Muscle layer of colon (tissue), 2 donors: Measurements from ENCODE around the gene PLCH1.

Experiments used
- H3K27ac ChIP-seq: one replicate; pipeline ENCODE4 v1.7.0; 2013; ENCODE audit warnings: low read depth, mild to moderate bottlenecking, low read length, moderate library complexity
- H3K27me3 ChIP-seq, 2 donors: one replicate each; pipeline ENCODE4 v1.7.0; 2013; ENCODE audit warnings: low read length in 2 of 2, mild to moderate bottlenecking in 2 of 2; ENCODE audit not compliant: insufficient read depth in 2 of 2, control insufficient read depth in 1 of 2
- H3K36me3 ChIP-seq: one replicate; pipeline ENCODE4 v1.7.0; 2013; ENCODE audit warnings: mild to moderate bottlenecking, low read length; ENCODE audit not compliant: insufficient read depth
- H3K4me1 ChIP-seq: one replicate; pipeline ENCODE4 v1.7.0; 2013; ENCODE audit warnings: mild to moderate bottlenecking, low read length; ENCODE audit not compliant: insufficient read depth
- H3K4me3 ChIP-seq, 2 donors: one replicate each; pipeline ENCODE4 v1.7.0; 2013; ENCODE audit warnings: low read length in 2 of 2, low read depth in 1 of 2, mild to moderate bottlenecking in 1 of 2, moderate library complexity in 1 of 2
- H3K9ac ChIP-seq: one replicate; pipeline ENCODE4 v1.7.0; 2013; ENCODE audit warnings: low read length
- H3K9me3 ChIP-seq: one replicate; pipeline ENCODE4 v1.7.0; 2013; ENCODE audit warnings: mild to moderate bottlenecking, low read length
- donor health status: abdominal sarcoma.
- donor health status: Adenocarcinoma of cecum.

Gene PLCH1

DNA sequence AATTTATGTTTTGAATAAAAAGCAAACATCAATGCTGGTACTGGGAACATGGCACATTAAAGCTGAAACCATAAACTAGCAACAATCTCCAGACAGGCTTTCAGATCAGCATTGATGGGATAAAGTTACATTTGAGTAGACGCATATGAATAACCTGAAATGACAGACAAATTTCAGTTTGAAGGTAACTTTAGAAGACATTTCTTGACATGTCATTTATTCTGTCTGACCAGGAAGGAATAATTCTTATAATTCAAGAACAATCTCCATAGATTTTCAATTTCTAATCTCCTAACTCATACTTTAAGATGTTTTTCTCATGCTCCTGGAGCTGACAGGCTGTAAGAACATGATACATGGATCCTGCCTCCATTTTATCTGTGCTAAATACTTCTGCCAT is 69.8 kb downstream of the PLCH1 start:
- no peaks in the 10 kb centered on the region for H3K36me3 ChIP-seq
- H3K4me3 ChIP-seq: no peak overlapping the region
- no peaks in the 10 kb centered on the region for H3K4me1 ChIP-seq
- H3K27ac ChIP-seq: no peak overlapping the region
- no peaks in the 10 kb centered on the region for H3K9me3 ChIP-seq
- H3K9ac ChIP-seq: no peak overlapping the region
- no peaks in the 10 kb centered on the region for H3K27me3 ChIP-seq

DNA sequence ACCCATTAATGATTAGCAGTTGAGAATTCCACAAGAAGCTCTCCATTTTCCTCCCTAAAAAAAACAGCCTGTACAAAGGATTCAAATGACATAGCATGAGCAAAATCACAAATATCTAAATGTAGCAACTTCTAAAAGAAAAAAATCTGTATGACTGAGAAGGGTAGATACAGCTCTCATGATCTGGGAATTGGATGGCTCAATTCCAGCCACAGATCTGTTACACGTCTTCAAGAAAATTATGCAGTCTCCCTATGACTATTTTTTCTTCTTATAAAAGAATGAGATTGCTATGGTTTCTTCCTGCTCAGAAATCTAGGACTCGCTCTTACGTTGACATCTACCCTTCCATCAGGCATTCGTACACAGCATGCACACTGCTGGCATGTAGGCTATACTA is 71.5 kb downstream of the PLCH1 start:
- Histone ChIP-seq H3K27ac (no peak overlapping the region), H3K4me3 (no peak overlapping the region), H3K9ac (no peak overlapping the region), H3K4me1 (no peaks in the 10 kb centered on the region), H3K27me3 (no peaks in the 10 kb centered on the region), H3K9me3 (no peaks in the 10 kb centered on the region), H3K36me3 (no peaks in the 10 kb centered on the region)

DNA sequence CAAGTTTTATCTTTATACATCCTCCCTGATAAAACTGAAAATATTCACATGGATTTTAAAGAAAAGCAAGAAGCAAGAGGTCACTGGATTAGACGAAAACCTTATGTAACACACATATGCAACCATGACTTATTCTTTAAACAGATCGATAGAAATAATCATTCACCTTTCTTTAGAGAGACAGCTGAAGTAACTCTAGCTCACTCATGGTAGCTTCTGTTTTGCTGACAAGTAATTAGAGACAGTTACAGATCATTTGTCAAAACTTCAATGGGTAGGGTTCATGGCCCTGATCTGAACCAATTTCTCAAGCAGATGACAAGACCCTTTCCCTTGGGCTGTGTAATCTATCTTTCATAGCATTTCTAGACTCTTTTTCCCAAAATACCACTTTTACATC is 74.5 kb downstream of the PLCH1 start:
- H3K27ac ChIP-seq: no peak overlapping the region
- H3K4me1 ChIP-seq: peaks cover 2% of the 10 kb centered on the region
- H3K9ac ChIP-seq: no peak overlapping the region
- H3K9me3 ChIP-seq: no peaks in the 10 kb centered on the region
- no peaks in the 10 kb centered on the region for H3K36me3 ChIP-seq
- no peak overlapping the region for H3K4me3 ChIP-seq
- H3K27me3 ChIP-seq: no peaks in the 10 kb centered on the region

DNA sequence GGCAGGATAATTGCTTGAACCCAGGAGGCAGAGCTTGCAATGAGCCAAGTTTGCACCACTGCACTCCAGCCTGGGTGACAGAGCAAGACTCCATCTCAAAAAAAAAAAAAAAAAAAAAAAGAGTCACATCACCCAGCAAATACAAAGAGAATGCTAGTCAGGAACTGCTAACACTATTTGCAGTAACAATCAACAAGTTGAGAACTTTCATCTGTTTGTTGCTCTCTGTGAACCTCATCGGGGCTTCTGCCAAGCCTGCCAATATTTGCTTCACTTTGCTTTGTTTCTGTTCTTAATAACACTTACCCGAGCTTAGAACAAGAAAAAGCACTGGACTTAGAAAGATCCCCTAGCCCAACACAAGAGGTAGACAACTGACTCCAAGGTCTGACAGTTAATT is 76.9 kb downstream of the PLCH1 start:
- H3K9ac ChIP-seq: no peak overlapping the region
- H3K4me3 ChIP-seq: no peak overlapping the region
- H3K4me1 ChIP-seq: peaks cover 16% of the 10 kb centered on the region
- no peak overlapping the region for H3K27ac ChIP-seq
- H3K9me3 ChIP-seq: no peaks in the 10 kb centered on the region
- no peaks in the 10 kb centered on the region for H3K36me3 ChIP-seq
- no peaks in the 10 kb centered on the region for H3K27me3 ChIP-seq

DNA sequence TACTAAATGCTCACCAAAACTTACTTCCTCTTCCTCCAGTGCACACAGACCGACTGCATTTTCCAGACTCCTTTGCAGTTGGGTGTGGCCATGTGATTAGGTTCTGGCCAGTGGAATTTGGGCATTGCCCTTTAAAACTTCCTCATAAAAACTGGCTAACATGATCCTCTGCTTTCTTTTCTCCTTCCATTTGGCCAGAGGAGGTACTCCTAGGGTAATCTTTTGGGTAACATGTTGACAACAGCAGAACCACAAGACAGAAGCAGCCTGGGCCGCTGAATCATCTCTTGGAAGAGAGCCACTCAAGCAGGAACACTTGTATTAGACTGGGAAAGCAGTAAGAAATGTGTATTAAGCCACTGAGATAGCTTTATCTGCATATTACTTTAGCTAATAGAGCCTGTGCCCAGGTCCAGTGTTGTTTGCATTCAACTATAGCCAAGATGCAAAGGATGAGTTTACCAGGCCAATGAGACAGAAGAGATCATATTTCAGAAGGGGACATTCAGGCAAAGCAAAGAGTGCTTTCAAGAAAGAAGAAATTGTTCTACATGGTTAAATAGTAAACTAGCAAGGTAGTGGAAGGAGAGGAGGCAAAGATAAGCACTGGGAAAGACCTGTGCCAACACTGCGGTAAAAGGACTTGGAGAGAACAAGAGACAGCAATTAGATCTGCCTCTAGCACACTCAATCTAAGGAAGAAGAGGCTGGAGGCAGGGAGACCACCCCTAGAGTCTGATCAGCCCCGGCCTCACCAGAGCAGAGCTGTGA is 79.8 kb downstream of the PLCH1 start:
- Histone ChIP-seq H3K27ac (no peak overlapping the region), H3K36me3 (no peaks in the 10 kb centered on the region), H3K4me3 (no peak overlapping the region), H3K27me3 (no peaks in the 10 kb centered on the region), H3K9ac (no peak overlapping the region), H3K4me1 (peaks cover 16% of the 10 kb centered on the region), H3K9me3 (no peaks in the 10 kb centered on the region)

DNA sequence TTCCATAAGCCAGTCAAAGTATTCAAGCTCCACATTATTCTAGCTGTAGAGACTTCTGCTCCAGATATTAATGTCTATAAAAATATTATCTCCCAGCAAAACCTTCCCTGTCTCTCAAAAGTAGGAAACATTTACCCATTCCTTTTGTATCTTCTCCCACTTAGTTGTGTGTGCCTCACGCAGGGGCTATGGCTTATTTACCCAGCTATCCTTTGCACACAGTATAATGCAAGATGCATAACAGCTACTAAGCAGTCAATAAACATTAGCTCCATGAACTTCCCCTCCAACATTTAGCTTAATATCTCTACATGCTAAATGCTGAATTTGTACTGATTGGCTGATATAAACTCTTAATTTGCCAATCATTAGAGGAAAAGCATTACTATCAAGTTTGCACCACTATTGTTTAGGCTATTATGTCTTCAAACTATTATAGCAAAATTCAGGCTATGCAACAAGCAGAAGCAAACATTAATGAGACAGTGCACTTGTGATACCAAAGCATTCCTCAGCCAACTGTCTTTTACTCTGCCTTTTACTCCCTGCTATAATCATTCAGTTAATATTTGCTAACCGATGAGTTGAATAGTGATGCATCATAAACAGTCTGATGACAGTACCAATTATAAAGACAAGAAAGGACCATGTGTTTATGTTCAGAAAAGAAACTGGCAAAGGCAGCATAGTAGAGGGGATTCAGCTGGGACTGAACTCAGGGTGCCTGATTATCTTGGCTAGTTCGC is 81.2 kb downstream of the PLCH1 start:
- no peak overlapping the region for H3K9ac ChIP-seq
- H3K36me3 ChIP-seq: no peaks in the 10 kb centered on the region
- no peaks in the 10 kb centered on the region for H3K9me3 ChIP-seq
- no peaks in the 10 kb centered on the region for H3K27me3 ChIP-seq
- H3K4me3 ChIP-seq: no peak overlapping the region
- no peak overlapping the region for H3K27ac ChIP-seq
- peaks cover 16% of the 10 kb centered on the region for H3K4me1 ChIP-seq

DNA sequence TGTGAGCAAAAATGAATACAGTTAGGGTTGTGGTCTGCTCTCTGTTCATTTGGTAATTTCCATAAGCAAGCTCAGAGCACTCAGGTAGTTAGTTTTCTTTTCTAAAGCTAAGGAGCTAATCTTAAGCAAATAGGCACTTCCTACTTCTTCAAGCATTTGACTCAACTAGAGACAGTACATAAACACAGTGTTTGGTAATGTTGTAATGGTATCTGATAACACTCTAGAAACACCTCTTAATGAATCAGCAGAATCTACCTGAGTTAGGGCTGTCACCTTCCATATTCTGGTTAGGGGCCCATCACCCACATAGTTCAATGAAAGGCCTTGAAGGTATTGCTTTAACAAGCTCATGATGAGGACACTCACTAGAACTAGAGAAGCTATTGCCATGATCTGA is 83.1 kb downstream of the PLCH1 start:
- H3K9ac ChIP-seq: no peak overlapping the region
- no peak overlapping the region for H3K27ac ChIP-seq
- H3K36me3 ChIP-seq: no peaks in the 10 kb centered on the region
- no peaks in the 10 kb centered on the region for H3K27me3 ChIP-seq
- H3K4me1 ChIP-seq: peaks cover 16% of the 10 kb centered on the region
- H3K4me3 ChIP-seq: no peak overlapping the region
- no peaks in the 10 kb centered on the region for H3K9me3 ChIP-seq

DNA sequence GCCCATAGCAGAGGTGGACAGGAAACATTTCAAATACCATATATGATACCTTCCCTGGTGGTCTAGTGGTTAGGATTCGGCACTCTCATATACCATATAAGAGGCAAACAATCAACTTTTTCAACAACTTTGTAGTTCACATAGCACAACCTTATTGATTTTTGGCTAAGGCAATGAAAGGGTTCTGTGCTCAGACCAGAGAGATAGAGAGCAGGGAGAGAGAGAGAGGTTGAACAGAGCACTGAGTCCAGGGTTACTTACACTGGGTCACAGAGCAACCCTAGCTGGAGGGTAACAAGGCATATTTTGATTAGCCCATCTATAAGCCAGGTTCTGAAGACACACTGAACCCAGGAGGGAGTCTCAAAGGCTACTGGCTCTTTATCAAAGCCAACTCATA is 83.8 kb downstream of the PLCH1 start:
- Histone ChIP-seq H3K4me1 (peaks cover 16% of the 10 kb centered on the region), H3K9me3 (no peaks in the 10 kb centered on the region), H3K27me3 (no peaks in the 10 kb centered on the region), H3K36me3 (no peaks in the 10 kb centered on the region), H3K9ac (no peak overlapping the region), H3K27ac (no peak overlapping the region), H3K4me3 (no peak overlapping the region)

DNA sequence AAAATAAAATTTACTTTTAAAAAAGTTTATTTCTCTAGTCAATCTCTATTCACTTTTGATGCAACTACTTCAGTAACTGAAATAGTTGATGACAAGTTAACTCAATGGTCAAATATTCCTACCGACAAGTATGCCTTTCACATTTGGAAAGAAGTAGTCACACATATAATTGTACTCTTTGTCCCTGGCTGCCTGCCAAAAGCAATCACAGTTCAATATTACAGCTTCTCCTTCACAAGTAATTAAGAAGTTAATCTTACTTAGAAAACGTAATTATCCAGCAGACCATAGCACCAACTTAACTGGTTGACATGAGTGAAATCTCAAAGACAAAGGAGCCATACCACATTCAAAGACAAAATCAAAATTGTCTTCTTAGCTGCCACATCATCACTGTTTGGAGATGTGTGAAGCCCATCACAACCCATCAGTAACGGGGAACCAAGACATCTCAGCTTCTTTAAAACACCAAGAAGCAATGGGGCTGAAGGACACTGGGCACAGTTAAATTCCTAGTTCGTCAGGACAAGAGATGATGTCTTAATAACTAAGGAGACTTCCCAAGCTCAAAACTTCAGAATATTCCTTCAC is 86.1 kb downstream of the PLCH1 start:
- H3K4me3 ChIP-seq: no peak overlapping the region
- H3K27me3 ChIP-seq: no peaks in the 10 kb centered on the region
- H3K27ac ChIP-seq: no peak overlapping the region
- H3K9me3 ChIP-seq: no peaks in the 10 kb centered on the region
- no peak overlapping the region for H3K9ac ChIP-seq
- H3K36me3 ChIP-seq: no peaks in the 10 kb centered on the region
- H3K4me1 ChIP-seq: no peaks in the 10 kb centered on the region

DNA sequence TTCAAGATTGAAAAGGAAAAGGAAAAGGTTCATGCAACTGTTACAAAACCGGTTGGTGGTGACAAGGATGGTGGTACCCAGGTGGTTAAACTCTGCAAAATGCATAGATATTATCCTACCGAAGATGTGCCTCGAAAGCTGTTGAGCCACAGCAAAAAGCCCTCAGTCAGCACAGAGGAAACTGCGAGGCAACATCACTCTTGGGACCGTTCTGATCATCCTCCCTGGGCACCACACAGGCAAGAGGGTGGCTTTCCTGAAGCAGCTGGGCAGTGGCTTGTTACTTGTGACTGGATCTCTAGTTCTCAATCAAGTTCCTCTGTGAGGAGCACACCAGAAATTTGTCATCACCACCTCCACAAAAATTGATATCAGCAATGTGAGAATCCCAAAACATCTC is 86.9 kb downstream of the PLCH1 start:
- H3K27me3 ChIP-seq: no peaks in the 10 kb centered on the region
- no peak overlapping the region for H3K4me3 ChIP-seq
- no peak overlapping the region for H3K9ac ChIP-seq
- no peaks in the 10 kb centered on the region for H3K4me1 ChIP-seq
- no peak overlapping the region for H3K27ac ChIP-seq
- H3K9me3 ChIP-seq: no peaks in the 10 kb centered on the region
- no peaks in the 10 kb centered on the region for H3K36me3 ChIP-seq

DNA sequence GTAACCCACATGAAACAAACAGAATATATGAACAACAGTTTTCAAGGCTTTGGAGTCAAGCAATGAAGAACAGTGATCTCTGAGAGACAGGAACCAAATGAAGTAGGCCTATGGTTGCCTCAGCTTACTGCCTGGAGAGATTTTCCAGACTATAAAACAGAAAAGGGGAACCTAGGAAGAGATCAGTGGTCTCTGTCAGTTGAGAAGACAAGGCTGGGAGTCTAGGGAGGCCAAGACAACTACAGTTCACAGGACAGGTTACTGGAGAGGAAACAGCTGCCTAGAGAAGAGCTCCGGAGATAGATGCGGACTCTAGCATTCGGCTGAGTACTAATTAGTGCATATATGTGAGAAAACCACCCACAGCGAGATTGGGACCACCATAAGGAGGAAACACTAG is 87.7 kb downstream of the PLCH1 start:
- Histone ChIP-seq H3K27ac (no peak overlapping the region), H3K9me3 (no peaks in the 10 kb centered on the region), H3K27me3 (no peaks in the 10 kb centered on the region), H3K4me1 (no peaks in the 10 kb centered on the region), H3K36me3 (no peaks in the 10 kb centered on the region), H3K4me3 (no peak overlapping the region), H3K9ac (no peak overlapping the region)
